Endothelial cell (in vitro differentiated cells): Measurements from ENCODE around the gene ENAH. TPM values are rescaled to one million over a fixed set of nuclear protein-coding genes. Genes with fewer than 3 reads are reported as not detected.

Source experiments
- DNase-seq: peaks from one replicate; pipeline ENCODE4 v3.0.0; 2021; ENCODE audit warnings: low spot score
- H3K27ac Mint-ChIP-seq: one replicate; pipeline ENCODE4 v1.8.0; 2021; ENCODE audit warnings: mixed read lengths, inconsistent platforms; ENCODE audit not compliant: unreplicated experiment
- H3K27me3 Mint-ChIP-seq: one replicate; pipeline ENCODE4 v1.8.0; 2021; ENCODE audit warnings: mild to moderate bottlenecking, moderate library complexity, mixed read lengths, inconsistent platforms; ENCODE audit not compliant: unreplicated experiment
- H3K36me3 Mint-ChIP-seq: one replicate; pipeline ENCODE4 v1.8.0; 2021; ENCODE audit warnings: mild to moderate bottlenecking, low read depth, mixed read lengths, inconsistent platforms; ENCODE audit not compliant: unreplicated experiment
- H3K4me1 Mint-ChIP-seq: one replicate; pipeline ENCODE4 v1.8.0; 2021; ENCODE audit warnings: mild to moderate bottlenecking, mixed read lengths, inconsistent platforms; ENCODE audit not compliant: unreplicated experiment
- H3K4me3 Mint-ChIP-seq: one replicate; pipeline ENCODE4 v1.8.0; 2021; ENCODE audit warnings: mild to moderate bottlenecking, mixed read lengths, inconsistent platforms; ENCODE audit not compliant: unreplicated experiment
- H3K9me3 Mint-ChIP-seq: one replicate; pipeline ENCODE4 v1.8.0; 2021; ENCODE audit warnings: mixed read lengths, inconsistent platforms; ENCODE audit not compliant: unreplicated experiment
- total RNA-seq: library from RNA; stranded (reverse); fragmentation: NEBNext Ultra II Directional; extraction: Animal tissue kit (Norgen Biotek cat#: 25700); gene quantifications from one replicate; pipeline ENCODE4 v1.2.1, GENCODE V29; 2021; ENCODE audit not compliant: unreplicated experiment
- TF ChIP-seq, protein P1 (sequence below): fragments of 200-600 bp; sonication (generic); IDR thresholded peaks from one replicate; pipeline ENCODE4 v1.5.0; 2021; ENCODE audit warnings: antibody characterized with exemption; ENCODE audit not compliant: unreplicated experiment

The ENAH gene
- total RNA-seq, 1 donor from 2014 or later = 82.9 TPM

DNA sequence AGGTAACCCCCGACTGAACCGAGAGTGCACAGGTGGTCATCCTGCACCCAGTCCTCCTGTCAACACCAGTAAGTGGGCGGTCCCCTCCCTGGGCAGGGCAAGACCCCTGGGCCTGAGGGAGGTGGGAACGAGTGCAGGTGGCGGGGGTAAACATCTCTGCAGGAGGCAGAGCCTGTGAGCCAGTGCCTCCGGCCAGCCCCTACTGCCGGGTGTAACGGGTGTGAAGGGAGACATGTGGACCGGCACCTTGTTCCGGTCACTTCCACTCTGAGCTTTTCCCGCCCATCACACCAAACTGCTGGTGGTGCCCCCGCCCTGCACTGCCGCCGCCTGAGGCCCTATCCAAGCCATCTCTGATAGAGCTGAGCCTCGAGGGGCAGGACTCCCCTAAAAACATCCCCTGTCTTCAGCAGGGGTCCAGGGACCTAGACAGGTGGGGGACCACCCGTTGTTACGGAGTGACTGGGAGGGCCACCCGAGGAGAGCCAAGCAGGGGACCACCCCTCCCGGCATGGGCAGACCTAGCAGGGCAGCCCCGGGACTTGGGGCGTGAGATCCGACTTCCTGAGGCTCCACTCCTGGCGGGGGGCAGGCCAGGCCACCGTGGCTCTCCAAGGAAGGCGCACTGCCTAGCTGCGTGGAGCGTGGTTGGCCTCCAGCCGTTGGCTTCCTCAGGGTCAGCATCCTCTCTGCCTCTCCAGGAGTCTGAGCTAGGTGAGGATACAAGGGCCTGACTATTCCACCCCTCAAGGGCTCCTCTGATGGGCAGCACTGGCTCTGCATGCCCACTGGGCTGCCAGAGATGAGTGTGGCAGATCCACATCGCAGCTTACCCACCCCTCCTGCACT is 181.2 kb downstream of the ENAH start:
- no peak for DNase-seq
- H3K4me1 Mint-ChIP-seq = peaks cover 9% of the 10 kb centered on the region
- H3K27ac Mint-ChIP-seq = no peak overlapping the region
- TF ChIP-seq, protein P1, sequence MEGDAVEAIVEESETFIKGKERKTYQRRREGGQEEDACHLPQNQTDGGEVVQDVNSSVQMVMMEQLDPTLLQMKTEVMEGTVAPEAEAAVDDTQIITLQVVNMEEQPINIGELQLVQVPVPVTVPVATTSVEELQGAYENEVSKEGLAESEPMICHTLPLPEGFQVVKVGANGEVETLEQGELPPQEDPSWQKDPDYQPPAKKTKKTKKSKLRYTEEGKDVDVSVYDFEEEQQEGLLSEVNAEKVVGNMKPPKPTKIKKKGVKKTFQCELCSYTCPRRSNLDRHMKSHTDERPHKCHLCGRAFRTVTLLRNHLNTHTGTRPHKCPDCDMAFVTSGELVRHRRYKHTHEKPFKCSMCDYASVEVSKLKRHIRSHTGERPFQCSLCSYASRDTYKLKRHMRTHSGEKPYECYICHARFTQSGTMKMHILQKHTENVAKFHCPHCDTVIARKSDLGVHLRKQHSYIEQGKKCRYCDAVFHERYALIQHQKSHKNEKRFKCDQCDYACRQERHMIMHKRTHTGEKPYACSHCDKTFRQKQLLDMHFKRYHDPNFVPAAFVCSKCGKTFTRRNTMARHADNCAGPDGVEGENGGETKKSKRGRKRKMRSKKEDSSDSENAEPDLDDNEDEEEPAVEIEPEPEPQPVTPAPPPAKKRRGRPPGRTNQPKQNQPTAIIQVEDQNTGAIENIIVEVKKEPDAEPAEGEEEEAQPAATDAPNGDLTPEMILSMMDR = no peak
- peaks cover 6% of the 10 kb centered on the region for H3K27me3 Mint-ChIP-seq
- H3K36me3 Mint-ChIP-seq = peaks cover 3% of the 10 kb centered on the region
- H3K9me3 Mint-ChIP-seq = no peaks in the 10 kb centered on the region
- H3K4me3 Mint-ChIP-seq = no peak overlapping the region

DNA sequence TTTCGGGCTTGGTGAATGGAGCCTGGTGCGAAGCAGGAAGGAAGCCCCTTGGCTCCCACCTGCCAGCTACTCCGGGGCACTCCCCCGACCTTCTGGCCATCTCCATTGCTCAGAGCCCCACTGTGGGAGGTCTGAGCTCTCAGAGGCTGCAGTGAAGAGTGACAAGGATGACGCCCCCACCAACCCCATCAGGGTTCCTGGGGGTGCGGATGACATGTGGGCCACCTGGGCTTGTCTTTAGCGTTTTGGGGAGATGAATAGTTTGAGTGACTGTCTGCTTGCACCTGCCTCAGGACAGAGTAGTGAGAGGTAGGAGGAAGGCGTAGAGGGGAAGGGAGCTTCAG is 181.8 kb downstream of the ENAH start:
- Mint-ChIP-seq H3K36me3 (peaks cover 3% of the 10 kb centered on the region), H3K27ac (no peak overlapping the region), H3K9me3 (no peaks in the 10 kb centered on the region), H3K4me1 (peaks cover 10% of the 10 kb centered on the region), H3K27me3 (peaks cover 6% of the 10 kb centered on the region), H3K4me3 (no peak overlapping the region)
- TF ChIP-seq, protein P1 = no peak
- no peak for DNase-seq

DNA sequence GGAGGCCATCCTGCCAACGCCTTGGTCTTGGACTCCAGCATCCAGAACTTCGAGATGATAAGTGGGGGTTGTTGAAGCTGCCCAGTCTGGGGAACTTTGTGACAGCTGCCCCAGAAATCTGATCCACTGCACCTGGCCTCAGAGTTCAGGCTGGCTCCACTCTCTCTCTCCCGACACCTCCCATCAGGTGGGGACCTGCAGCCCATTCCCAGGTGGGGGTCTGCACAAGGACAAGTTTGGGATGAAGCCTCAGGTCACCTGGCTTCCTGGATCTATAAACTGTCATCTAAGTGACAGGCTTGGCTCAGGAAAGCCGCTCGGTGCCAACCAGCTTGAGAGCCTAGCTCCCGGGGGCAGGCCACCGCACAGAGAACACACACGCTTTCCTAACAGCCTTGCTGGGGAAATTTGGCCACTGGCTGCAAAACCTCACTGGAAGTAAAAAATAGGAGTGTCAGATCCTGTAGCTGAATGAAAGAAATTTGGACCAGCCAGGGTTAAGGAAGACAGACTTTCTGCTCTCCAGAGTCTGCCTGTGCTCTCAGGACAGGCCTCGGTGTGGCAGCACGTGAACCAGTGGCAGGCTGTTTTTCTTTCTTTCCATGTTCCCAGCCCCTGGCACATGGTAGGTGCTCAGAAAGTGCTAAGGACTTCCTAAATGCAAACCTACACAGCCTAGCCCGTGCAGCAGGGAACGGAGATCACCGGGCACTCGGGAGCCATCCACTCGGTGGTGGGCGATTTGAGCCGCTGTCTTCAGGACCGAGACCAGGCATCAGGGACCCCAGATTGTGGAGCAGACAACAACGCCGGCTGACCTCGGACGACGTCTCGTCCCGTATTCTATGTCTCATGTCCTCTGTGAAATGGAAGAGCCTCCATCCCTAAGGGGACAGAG is 182.5 kb downstream of the ENAH start:
- Mint-ChIP-seq H3K27me3 (peaks cover 6% of the 10 kb centered on the region), H3K4me3 (no peak overlapping the region), H3K4me1 (peaks cover 11% of the 10 kb centered on the region), H3K36me3 (peaks cover 3% of the 10 kb centered on the region), H3K27ac (no peak overlapping the region), H3K9me3 (no peaks in the 10 kb centered on the region)
- TF ChIP-seq, protein P1 = no peak
- DNase-seq = no peak

DNA sequence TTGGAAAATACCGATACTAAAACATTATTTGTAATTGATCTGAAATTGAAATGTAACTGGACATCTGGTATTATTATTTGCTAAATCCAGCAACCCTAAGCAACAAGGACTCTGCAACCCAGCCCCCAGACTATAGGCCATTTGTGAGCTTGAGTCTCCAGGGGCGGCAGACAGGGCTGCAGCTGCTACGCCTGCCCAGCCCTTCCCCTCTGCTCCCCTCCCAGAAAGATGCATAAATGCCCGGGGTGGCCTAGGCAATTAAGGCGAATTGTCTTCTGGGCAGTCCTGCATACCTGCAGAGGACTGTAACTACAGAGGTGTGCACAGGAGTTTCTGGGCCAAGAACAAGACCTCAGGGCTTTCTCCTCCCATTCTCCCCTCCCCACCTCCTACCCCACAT is 183.9 kb downstream of the ENAH start:
- peak overlapping the region; percentile 39 for H3K4me3 Mint-ChIP-seq
- peaks cover 17% of the 10 kb centered on the region for H3K4me1 Mint-ChIP-seq
- TF ChIP-seq, protein P1 = no peak
- no peak overlapping the region for H3K27ac Mint-ChIP-seq
- no peak for DNase-seq
- H3K36me3 Mint-ChIP-seq = peaks cover 3% of the 10 kb centered on the region
- peaks cover 6% of the 10 kb centered on the region for H3K27me3 Mint-ChIP-seq
- no peaks in the 10 kb centered on the region for H3K9me3 Mint-ChIP-seq
